DOHH2 (cell line): ENCODE results near the gene PTGFRN.

ENCODE experiments used
- CTCF ChIP-seq: fragments of 200-600 bp; sonication (generic); IDR thresholded peaks from one replicate; pipeline ENCODE4 v1.5.1; 2014; ENCODE audit warnings: antibody characterized with exemption, mild to moderate bottlenecking, low read depth, low read length; ENCODE audit not compliant: poor library complexity, severe bottlenecking
- EZH2phosphoT487 ChIP-seq: fragments of 200-600 bp; sonication (generic); IDR thresholded peaks from 2 replicates; pipeline ENCODE4 v1.6.1; 2017; ENCODE audit warnings: borderline replicate concordance, mild to moderate bottlenecking, antibody characterized with exemption, low read length, moderate library complexity, mixed read lengths

- no peak for TF ChIP-seq CTCF
- TF ChIP-seq EZH2phosphoT487 = no peak
Measured at GRCh38 chr1:116880917-116881316, 28.8 kb upstream of the PTGFRN start.
